NCI-H128 (cell line): Measurements from ENCODE around the gene OTOP1.
"Not testable (repeated sequence)": the region's sequence is repeated elsewhere in the genome, so short reads cannot be mapped to it uniquely, and the experiment has no call there.

Experiments
- DNase-seq: peaks from one replicate; lab custom pipeline; 2025; ENCODE audit not compliant: unreplicated experiment; lab: John Stamatoyannopoulos, UW

Gene OTOP1

DNA sequence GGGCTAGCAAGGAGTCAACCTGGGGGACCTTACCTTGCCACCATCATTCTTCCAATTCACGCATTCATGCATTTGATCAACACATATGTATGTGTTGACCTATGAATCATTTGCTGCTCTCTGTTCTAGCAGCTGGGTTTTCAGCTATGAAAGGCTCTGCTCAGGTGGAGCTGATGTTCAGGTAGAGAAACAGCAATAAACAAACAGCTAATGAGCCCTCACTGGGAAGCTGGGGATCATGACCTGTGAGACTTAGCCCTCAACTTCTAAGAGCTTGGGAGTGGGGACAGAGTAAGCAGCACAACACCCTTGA, 1.6 kb upstream of the OTOP1 start:
- DNase-seq: no peak

DNA sequence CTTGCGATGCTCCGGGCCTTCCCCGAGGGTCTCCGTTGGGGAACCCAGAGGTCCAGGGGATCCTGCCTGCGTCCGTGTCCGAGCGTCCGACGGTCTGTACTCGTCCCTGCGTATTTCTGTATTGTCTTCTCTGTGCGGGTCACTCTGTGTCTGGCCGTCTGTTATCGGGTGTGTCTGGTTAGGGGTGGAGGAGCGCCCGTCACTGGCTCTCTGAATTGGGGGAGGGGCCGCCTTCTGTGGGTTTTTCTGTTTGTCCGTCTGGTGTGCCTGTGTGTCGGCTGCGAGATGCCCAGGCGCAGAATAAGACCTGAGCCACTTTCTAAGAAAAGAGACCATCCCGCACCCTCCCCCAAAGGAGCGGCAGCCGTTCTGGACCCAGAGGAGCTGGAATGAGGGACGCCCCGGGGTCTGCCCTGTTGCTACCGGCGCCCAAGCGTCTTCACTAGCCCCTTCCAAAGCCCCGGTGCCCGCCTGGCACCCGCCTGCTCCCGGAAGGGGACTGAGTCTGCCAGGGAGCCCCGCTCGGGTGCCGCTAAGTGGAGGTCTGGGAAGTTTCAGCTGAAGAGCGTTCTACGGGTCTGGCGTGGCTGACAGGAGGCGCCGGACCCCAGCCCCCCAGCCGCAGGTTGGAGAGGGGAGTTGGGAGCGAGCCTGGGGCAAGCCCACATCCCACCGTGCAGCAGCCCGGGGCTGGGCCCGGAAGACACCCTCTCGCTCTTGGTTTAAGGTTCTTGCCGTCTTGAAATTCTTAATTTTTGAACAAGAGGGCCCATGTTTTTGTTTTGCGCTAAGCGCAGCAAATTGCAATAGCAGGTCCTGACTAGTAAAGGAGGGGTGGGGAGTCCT, 1.0 kb upstream of the OTOP1 start:
- no peak for DNase-seq

DNA sequence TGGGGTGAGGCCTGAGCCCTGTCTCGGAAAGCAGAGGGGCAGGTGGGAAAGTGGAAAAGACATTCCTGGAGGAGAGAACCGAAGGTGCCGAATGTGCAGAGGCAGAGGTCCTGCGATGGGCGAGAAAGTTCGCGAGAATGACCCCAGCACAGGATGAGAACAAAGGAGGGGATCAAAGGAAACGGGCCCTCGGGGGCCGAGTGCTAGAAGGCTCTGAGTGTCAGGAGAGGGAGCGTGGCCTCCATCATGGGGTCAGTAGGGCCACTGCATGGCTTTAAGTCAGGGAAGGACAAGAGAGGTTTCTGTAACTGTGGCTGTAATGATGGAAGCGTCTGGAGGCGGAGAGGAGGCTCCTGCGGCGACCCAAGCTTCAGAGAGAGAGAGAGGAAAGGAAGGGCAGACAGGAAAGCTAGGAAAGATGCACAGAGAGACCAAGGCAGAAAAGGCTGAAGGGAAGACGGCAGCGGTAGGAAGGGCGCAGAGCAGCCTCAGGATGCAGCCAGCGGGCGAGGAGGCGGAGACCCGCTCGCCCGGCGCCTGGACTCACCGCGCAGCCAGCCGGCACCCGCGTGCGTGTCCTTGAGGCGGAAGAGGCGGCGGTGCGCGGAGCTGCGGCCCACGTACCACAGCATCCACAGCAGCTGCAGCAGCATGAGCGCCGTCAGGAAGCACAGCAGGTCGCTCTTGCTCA, 669 bp downstream of the OTOP1 start:
- no peak for DNase-seq

DNA sequence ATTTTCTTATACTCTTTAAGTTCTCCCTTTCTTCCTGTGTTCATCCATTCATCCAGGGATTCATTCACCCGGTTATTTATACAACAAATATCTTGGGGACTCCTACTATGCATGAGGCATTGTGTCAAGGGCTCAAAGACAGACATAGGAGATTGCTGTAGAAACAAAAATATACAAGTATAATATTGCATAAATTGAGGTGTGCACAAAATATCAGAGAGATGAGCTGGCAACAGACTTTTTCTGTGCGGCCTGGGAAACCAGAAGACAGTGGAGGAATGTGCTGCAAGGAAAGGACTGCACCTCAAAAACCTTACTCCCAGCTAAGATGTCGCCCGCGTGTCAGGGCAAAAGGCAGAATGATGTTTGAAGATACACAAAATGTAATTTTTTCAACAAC, 9.6 kb downstream of the OTOP1 start:
- no peak for DNase-seq

DNA sequence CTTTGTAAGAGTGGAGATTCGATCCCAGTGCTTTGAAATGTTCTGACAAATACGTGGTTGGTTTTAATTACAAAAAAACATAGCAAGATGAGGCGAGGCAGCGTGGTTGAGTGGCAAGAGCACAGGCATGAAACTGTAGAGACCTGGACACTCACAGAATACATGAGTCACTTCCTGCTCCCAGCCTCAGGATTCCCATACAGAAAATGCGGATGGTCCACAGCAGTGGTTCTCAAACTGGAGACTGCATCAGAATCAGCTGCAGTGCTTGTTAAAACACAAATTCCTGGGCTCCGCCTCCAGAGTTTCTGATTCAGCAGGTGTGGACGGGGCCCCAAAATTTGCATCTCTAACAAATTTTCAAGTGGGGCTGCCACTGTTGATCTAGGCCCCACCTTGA, 10.1 kb downstream of the OTOP1 start:
- DNase-seq: no peak

DNA sequence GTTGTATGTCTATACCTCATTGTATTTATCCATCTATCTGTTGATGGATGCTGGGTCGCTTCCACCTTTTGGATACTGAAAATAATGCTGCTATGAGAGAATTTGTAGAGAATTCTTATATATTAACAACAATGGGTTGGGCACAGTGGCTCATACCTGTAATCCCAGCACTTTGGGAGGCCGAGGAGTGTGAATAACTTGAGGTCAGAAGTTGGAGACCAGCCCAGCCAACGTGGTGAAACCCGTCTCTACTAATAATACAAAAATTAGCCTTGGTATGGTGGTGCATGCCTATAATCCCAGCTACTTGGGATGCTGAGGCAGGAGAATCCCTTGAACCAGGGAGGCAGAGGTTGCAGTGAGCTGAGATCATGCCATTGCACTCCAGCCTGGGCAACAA, 13.1 kb downstream of the OTOP1 start:
- DNase-seq: not testable (repeated sequence)

GRCh38 chr4:4206204-4206603, 20.5 kb downstream of the OTOP1 start:
- DNase-seq: no peak

- DNase-seq: no peak
Observed at GRCh38 chr4:4204401-4204745, 22.4 kb downstream of the OTOP1 start.

DNA sequence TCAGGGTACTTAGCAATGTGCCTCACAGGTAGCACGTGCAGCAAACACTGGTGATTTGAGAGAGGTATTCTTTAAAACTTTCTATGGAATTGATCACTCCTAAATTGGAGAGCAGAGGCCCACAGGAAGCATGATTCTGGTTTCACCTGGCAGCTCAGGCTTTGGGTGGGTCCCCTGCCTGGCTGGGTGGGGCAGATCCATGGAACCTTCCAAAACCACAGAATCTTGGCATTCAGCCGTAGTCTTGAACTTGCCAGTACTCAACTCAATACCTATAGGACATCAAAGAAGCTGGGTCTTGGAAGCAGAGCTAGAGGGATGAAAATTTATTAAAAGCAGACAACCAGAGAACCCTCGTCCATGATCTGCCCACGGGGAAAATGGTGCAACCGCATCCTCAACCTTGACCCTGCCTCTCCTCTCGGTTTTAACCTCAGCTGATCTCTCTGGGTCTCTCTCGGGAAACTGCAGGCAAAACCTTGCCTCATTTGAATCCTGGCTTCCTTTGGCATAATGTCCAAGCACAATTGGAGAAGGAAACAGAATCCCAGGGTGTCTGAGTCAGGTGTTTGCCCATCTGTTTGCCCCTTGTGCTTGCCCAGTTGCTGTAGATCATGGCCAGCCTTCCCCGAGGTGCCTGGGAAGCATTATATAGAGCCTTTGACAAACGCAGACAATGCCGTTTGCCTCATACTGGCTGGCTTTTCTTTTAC, 22.9 kb downstream of the OTOP1 start:
- no peak for DNase-seq

- DNase-seq: no peak
Observed at GRCh38 chr4:4202510-4202909, 24.2 kb downstream of the OTOP1 start.

- DNase-seq: no peak
Observed at GRCh38 chr4:4200624-4201023, 26.1 kb downstream of the OTOP1 start.

GRCh38 chr4:4195354-4195753, 31.4 kb downstream of the OTOP1 start:
- no peak for DNase-seq

- DNase-seq: not testable (repeated sequence)
Observed at GRCh38 chr4:4188557-4188956, 38.2 kb downstream of the OTOP1 start.

DNA sequence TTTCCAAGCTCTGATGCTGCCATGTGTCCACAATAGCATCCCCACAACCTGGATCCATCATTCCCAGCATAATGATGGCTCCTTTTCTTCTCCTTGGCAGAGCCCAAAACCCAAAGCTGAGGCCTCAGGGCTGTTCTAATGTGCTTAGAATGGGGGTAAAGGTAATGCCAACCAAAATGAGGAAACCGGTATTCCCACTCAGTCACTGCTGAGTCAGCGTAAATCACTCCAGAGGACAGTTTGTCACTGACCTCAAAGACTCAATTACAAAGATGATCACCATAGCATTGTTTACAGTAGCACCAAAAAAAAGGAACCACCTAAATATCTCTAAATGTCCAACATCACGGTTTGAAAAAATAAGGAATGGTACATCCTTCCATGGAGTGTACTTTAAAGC, 41.2 kb downstream of the OTOP1 start:
- DNase-seq: no peak

GRCh38 chr4:4182835-4183568, 43.7 kb downstream of the OTOP1 start:
- DNase-seq: no peak

DNA sequence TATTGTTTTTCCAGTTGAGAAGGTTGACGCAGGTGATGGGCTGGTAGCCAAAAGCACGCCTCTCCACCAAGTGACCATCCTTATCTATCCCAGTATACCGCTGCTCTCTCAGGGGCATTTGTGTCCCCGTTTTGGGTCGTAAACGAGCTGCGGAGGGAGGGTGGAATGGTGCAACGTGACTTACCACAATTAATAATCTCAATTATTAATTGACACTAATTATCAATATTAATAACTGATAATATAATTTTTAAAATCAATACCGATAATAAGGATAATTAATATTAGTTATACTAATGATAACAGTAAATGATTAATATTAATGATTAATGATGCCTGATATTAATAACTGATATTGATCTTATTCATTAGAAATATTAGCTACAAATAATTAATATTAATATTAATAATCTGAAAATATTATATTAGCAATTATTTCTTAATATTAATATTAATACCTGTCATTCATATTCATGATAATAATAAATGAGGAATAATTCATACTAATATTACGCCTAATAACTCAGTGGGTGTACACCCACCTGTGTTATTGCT, 56.1 kb downstream of the OTOP1 start:
- DNase-seq: no peak

DNA sequence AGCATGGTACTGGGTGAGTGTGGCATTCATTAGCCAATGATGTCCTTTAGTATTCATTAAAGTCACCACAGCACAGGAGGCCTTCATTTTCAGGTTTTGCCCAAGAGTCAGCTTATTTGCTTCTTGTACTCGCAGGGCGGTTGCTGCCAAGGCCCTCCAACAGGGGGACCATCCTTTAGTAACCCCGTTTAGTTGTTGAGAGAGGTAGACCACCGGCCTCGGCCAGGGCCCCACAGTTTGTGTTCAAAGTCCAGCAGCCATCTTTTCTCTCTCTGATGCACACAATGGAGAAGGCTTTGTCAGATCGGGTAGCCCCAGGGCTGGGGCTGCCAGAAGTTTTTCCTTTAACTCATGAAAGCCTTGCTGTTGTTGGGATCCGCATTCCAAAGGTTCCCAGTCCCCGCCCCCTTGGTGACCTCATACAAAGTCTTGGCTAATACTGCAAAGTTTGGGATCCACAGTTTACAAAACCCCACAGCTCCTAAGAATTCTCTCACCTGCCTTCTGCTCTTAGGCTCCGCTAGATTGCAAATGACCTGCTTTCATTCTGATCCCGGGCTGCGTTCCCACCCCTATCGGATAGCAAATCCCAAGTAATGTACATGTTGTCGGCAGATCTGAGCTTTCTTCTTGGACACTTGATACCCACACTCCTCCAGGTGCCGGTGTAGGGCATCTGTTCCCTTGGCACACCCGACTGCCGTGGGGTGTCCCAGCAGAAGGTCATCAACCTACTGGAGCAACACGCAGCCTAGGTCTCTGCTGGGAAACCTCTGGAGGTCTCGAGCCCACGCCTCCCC, 58.5 kb downstream of the OTOP1 start:
- DNase-seq: not testable (repeated sequence)

DNA sequence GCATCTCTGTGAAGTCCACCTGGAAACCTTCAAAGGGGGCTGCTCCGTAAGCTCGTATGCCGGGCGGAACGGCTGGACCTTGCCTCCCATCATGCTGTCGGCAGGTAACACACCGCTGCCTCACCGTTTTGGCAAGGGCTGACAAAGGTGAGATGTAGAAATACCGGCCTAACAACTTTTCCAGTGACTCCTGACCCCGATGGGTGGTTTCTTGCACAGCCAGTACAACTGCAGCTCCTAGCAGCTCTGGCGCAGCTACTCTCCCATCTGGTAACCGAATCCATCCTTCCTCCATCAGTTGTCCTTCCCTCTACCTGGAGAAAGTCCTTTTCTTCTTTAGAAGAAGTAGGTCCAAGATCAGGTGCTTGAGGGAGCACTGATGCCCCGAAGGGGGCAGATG, 59.7 kb downstream of the OTOP1 start:
- not testable (repeated sequence) for DNase-seq

GRCh38 chr4:4165701-4166392, 60.9 kb downstream of the OTOP1 start:
- DNase-seq: not testable (repeated sequence)
